HG03175 (cell line): ENCODE measurements around the gene PSAP.
A peak's percentile ranks its signal among the peaks of the same experiment; 100 is the strongest.

Experiments
- ATAC-seq: cut with Tn5 transposase; IDR thresholded peaks from one replicate; pipeline ENCODE4 v1.9.1; 2021; ENCODE audit warnings: mild to moderate bottlenecking, moderate library complexity; ENCODE audit not compliant: unreplicated experiment

The PSAP gene

DNA sequence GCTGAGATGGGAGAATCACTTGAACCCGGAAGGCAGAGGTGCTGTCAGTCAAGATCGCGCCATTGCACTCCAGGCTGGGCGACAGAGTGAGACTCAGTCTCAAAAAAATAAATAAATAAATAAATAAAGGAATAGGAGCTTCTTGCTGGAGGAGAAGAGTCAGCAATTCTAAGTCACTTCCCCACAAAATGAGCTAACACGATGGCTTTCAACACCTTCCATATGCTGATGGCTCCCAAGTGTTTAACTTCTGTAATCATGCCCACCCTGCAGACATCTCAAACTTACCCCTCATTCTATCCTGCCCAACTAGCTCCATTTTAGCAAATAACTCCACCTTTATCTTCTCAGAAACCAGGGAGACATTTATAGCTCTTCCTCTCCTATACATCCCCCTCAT lies 21.2 kb downstream of the PSAP start:
- no peak for ATAC-seq

DNA sequence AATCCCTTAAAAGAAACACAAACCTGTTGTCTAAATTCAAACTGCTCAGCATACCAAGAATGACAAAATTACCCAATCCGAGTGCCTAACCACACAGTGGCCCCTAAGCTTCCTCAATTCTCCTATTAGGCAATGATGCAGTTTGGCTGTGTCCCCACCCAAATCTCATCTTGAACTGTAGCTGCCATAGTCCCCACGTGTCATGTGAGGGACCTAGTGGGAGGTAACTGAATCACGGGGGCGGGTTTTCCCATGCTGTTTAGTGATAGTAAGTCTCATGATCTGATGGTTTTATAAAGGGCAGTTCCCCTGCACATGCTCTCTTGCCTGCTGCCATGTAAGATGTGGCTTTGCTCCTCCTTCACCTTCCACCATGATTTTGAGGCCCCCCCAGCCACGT lies 21.9 kb downstream of the PSAP start:
- ATAC-seq: no peak

DNA sequence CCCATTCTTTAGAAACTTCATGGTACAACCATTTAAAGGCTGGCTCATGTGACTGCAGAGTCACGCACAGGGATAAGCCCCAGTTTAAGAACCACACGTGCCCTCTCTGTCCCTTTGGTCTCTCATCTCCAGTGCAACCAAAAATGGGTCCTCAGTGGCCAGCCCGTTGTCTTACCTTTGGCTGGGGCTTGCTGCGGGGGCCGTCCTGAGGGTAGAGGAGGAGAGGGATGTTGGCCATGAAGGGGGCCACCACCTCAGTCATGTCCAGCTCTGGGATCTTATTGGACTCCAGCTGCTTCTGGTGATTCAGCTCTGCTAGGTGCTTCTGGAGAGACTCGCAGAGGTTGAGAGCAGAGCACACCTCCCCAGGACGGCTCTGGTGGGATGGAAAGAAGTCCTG lies 22.3 kb downstream of the PSAP start:
- no peak for ATAC-seq

DNA sequence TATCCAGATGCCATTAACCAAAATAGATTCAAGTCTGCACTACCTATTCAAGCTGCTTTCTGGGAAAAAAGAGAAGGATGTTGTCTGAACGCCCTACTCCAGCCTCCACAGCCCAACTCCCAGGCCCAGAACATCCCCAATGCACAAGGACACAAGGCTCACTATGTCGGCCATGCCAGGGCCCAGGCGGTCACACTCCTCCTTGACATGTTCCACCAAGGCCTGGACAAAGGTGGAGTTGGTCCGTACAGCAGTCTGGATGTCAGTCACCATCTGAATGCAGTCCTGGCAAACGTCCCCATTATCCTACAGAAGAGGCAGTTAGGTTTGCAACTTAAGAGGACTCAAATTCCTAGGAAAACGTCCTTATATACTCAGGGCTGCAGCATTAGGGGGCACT lies 23.2 kb downstream of the PSAP start:
- no peak for ATAC-seq

DNA sequence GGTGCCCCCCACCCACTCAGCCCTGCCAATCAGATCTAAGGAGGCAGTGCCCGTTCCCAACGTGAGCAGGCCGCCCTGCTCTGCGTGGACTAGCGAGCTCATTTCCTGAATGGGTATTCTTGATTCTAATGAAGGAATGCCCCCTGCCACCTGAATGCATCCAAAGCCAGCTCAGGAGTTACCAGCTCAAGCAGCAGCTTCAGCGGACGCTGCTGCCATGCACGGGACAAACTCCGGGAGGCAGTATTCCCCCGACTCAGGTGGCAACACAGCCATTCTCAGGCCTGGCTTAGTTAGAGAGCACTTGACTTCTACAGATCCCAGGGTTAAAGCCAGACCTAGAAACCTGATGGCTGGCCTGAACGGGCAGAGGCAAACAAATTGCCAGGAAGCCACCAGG lies 25.8 kb downstream of the PSAP start:
- ATAC-seq: no peak

DNA sequence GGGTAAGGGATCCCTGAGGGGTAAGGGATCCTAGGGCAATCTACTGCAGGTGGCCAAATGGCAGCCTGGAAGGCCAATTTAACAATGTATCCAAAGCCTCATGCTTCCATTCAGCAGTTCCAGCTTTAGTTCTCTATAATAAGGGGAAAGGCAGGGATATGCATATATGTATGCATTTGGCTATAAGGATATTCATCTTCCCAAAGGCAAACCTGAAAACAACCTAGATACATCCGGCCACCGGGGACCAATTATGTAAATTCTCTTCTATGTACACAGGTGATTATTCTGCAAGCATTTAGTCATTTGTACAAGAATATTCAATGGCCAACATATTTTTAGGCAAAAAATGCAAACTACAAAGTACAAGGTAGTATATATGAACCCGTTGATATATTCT lies 26.7 kb downstream of the PSAP start:
- ATAC-seq: no peak

DNA sequence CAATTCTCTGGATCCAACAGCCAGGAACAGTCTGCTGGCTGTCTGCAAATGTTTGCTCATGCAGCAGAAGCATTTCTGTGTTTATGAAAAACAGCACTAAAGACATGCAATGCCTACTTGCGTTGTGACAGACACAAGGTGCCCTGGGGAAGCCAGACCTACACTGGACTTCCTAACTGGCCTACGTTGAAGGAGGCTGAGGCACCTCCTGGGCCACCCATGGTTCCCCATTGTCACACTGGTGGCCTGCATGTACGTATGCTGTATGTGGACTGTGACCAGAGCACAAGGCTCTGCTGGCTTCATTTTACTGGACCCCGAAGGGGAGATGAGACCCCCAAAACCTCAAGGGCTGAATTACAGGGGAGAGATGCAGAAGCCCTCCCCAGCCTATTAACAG lies 27.7 kb downstream of the PSAP start:
- ATAC-seq: no peak

DNA sequence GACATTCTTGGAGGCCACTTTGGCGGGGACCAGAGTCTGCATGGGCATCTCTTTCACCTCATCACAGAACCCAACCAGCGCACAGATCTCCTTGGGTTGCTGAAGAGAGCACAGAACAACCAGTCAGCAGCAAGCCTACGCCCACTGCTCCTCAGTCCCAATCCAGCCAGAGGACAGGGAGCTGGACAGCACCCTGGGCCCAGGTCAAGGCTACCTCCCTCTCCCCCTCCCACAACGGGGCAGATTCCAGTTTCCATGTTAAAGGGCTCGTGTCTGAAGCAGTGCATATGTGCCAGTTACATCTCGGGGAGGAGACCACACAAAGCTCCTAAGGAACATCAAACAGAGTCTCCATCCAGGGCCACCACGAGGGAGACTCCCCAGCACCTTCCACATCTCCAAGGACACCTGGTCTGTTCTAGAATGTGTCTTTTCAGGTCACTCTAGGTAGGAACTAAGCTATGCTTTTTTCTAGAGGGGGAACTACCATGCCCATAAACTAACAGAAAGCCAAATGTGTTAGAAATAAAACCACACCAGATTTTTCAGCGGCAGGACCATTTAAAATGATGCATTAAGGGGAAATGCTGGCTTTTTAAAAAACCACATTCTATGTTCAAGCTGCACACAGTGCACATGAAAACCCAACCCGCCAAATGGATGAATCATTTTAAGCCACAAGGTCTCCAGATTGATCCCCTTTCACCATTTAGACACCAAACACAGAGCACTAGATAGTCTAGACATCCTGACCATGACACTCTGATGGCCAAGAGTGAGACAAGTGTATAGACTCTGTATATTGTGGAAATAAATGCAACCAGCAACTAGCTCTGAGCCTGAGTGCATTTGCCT lies 28.9 kb downstream of the PSAP start:
- ATAC-seq: no peak

DNA sequence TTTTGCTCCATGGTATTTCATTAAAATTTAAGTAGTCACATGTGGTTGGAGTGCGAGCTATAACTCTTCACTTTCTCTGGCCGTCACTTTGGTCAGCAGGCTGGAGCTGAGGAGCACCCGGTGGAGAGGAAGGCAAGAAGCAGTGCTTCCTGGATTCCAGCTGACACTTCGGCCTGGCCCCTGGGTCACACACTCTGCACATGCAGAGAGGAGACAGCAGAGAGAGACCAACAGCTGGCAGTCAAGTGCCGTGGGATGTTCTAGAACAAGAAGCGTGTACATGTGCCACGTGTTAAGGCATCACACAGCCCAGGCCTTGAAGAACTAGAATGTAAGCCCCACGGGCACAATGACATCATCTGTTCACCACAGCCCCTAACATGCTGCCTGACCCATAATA lies 30.1 kb downstream of the PSAP start:
- ATAC-seq: no peak

DNA sequence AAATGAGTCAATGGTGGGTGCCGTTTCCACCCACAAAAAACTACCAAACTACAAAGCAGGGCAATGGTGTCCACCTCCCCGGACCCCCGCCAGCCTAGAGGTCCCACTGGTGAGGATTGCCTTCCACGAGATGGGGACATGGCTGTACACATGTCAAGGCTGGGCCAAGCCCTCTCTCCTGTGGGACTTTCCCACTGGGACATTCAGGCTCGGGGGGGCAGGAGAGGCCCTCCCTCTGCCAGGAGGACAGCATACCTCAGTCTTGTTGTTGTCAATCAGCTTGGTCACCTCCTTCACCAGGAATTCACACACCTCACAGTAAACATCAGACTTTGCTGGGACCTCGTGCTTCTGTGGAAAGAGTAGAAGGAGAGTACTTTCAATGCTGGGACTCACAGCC lies 31.1 kb downstream of the PSAP start:
- no peak for ATAC-seq

DNA sequence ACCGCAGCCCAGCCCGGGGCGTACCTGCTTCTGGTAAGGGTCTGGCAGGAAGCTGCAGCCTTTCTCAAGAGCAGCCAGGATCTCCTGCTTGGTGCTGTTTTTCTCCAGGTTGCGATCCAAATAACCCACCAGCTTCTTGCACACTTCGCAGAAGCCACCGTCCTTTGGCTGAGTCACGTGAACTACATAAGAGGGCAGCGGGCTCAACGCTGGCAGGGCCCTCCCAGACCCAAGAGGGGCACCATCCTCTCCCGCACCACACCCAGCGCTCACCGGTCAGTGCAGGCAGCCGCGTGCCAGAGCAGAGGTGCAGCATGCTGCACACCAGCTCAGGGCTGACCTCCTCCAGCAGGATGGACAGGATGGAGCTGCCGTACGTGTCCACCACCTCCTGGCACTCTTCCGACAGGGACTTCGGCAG lies 31.6 kb downstream of the PSAP start:
- no peak for ATAC-seq

DNA sequence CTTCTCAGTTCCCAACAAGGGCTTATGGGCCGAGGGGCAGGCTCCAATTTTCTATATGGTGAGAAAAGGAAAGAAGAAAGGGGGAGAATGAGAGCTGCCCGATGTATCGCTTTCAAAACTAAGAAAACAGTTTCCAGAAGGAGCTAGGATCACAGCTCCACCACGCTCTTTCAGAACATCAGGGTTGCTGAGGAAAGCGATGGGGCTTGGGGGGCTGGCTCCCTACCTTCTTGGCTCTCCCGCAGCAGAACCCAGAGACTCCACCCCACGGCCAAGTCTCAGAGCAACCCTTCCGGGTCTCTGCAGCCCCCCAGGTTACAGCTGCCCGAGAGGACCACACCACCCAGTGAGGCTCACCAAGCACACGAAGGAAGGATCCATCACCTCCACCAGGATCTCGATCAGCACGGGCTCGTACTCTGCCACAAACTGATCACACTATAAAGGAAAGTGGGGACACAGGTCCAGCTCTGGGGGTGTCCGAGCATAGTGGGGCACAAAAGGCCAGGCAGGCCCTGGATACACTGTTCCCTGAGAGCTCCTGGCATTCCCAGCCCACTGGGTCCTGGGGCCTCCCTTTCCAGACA lies 32.3 kb downstream of the PSAP start:
- ATAC-seq: no peak

DNA sequence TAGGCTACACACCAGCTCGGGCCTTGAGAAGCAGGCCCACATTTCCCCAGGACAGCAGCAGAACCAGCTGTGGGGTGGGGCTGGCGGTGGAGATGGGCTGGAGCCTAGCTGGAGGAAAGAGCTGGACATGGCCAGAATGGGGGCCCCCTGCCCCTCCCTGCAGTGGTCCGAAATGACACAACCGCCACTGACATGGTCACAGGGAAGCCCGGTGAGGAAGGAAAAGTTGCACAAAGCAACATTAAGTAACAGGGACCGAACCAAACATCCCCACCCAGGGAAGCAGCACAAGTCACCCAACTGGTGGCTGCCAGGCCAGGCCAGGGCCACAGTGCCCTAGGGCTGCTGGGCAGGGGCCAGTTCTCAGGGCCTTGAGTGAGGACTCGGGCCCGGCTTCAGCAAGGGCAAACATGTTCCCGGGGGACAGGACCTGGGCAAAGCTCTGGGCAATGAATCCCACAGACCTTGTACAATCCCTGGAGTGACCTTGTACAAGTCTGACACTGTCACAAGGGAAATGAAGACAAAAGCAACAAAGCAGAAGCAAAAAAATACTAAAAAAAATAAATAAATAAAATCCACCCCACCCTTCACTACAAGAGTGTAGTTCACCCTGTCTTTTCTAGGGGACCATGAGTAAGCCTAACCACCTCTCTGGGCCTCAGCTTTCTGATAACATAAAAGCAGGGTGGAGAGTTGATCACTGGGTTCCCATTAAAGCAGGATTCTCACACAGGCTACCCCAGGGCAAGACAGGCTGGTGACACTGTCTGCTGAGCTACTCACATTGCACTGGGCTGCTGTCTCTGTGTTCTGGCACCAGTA lies 33.0 kb downstream of the PSAP start:
- no peak for ATAC-seq

DNA sequence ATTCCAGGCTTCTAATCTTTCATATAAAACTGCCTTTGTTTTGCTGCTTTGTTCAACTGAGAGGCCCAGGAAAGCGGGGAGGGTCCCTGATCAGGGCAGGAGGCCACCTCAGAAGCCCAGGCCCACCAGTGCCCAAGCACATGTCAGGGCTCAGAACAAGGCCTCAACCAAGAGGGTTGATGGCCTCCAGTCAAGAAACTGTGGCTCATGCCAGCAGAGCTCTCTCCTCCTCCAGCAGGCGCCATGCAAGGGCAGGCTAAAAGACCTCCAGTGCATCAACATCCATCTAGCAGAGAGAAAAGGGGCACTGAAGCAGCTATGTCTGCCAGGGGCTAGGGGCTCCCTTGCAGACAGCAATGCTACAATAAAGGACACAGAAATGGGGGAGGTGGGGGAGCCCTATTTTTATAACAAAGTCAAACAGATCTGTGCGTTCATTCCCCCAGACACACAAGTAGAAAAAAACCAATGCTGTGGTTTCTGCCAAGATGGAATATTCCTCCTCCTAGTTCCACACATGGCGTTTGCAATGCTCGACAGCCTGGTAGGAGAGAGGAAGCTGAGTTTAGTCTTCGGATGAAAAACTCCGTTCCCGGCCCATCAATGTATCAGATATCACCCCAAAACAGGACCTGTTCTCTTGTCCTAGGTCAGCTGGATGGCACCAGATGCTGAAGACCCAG lies 34.0 kb downstream of the PSAP start:
- ATAC-seq: no peak

DNA sequence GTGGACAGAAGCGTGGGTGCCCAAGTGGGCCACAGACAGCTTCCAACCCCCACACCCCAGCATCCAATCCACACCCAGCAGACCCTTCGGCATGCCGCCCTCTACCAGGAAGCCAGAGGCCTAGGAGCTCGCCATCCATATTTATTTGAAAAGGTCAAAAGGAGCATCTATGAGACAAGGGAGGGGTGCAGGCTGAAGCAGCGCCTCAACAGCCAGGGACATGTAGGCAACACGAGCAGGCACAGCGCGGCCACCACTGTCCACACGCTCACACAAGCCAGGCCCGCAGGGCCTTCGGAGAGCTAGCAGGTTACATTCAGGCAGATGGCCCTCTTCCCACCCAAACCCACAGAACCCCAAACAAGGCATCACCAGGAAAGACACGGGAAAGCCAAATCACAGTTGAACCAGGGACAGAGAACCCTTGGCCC lies 34.6 kb downstream of the PSAP start:
- no peak for ATAC-seq

DNA sequence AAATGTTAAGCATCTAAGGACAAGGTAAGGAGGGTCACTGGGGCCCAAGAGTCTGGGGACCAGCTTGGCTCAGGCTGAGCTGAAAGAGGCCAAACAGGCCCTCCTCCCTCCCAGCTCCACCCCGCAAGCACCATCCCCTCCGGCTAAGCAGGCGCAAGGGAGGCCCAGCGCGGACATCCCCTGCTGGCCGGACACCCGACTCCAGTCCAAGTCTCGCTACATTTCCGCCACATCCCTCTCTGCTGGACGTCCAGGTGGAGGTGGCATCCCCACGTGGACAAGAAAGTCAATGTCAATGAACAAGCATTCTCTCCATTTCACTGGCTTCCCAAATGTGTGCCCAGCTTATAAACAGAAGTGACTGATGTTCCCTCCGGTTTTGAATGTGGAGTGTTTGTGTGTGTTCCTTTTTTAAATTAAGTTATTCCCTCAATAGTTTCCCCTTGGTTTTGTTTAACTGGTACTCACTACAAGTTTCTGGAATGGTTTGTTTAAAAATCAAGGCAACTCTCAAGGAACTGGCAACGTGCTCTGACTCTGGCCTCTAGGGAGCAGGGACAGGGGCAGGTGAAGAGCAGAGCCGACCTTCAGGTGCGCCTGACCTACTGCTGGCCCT lies 35.4 kb downstream of the PSAP start:
- ATAC-seq: no peak

DNA sequence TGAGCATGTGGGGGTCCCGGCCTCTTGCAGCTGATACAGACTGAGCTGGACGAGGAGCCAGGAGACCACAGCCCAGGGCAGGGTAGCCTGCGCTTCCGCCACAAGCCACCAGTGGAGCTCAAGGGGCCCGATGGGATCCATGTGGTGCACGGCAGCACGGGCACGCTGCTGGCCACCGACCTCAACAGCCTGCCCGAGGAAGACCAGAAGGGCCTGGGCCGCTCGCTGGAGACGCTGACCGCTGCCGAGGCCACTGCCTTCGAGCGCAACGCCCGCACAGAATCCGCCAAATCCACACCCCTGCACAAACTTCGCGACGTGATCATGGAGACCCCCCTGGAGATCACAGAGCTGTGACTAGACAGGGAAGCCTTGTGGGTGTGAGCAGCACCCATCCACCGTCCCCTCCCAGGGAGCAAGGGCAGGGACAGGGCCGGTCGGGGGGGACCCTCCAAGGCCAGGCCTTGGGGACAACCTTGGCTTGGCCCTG lies 36.1 kb downstream of the PSAP start:
- ATAC-seq: no peak

DNA sequence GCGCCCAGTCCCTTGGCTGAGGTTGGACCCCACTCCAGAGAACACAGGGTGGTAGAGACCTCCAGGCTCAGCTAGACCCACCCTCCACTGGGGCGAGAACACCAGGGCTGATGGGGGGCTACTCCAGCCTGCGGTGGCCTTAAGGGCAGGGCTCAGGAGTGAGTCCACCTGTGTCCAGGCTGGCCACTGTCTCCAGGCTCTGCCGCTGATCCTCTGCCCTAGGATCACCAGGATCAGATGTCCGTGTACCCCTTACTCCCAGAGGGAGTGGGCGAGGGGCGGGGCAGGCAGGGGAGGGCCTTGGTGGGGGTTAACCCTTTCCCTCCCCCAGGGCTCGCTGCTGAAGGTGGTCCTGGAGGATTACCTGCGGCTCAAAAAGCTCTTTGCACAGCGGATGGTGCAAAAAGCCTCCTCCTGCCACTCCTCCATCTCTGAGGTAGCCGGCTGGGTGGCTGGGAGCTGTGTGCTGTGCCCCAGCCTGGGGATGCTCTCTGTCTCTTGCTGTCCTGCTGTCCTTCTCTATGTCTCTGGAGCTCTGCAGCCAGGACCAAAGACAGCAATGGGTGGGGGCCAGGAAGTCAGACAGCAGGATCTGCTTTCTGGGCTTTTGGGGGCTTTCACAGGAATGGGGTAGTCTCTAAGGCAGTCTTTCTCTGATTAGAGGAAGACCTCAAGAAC lies 38.0 kb downstream of the PSAP start:
- no peak for ATAC-seq

DNA sequence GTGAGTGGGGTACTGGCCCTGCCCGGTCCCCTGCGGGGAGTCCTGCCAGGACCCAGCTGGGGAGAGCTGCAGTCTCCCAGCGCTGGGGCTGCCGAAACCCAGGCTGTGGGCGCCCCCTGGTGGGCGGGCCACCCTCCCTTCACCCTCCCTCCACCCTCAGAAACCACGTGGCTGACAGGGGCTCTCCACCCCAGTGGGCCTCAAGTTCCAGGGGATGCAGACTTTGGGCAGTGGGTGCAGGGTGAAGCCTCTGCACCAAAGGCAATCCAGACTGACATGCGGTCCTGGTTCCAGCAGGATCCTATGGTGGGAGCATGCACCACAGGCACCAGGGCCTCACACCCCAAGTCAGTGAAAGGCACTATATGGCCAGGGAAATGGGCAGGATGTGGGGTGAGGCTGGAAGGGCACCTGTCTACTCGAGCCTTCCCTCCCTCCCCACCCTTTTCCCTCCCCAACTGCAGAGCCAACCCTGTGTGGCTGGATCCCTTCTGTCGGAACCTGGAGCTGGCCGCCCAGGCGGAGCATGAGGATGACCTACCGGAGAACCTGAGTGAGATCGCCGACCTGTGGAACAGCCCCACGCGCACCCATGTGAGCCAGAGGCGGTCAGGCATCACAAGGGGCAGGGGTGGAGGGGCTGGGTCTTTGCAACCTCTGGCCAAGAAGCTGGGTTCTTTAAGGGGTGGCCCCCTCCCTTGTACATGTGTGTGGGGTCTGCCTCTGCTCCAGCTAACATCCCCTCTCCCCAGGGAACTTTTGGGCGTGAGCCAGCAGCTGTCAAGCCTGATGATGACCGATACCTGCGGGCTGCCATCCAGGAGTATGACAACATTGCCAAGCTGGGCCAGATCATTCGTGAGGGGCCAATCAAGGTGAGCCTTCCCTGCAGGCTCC lies 38.8 kb downstream of the PSAP start:
- peak; percentile 69 for ATAC-seq
